Activated T-helper 17 cell treated with anti-CD3 and anti-CD28 coated beads, Interleukin-2, amount 50 U/mL, for 72 hours (primary cell): ENCODE results near the gene PPCS. TPM values are rescaled to one million over a fixed set of nuclear protein-coding genes. Genes with fewer than 3 reads are reported as not detected.

Experiments
- ATAC-seq: fragments of 150-1000 bp; cut with Tn5 transposase; replicated peaks from 2 replicates; pipeline ENCODE4 v1.10.0; 2021; ENCODE audit warnings: mild to moderate bottlenecking, moderate library complexity
- H3K27ac Mint-ChIP-seq: one replicate; pipeline ENCODE4 v1.8.0; 2022; ENCODE audit warnings: mixed read lengths
- H3K27me3 Mint-ChIP-seq: one replicate; pipeline ENCODE4 v1.8.0; 2022; ENCODE audit warnings: mixed read lengths
- H3K36me3 Mint-ChIP-seq: one replicate; pipeline ENCODE4 v1.8.0; 2022; ENCODE audit warnings: low read depth, mild to moderate bottlenecking, mixed read lengths
- H3K4me1 Mint-ChIP-seq: one replicate; pipeline ENCODE4 v1.8.0; 2022; ENCODE audit warnings: mixed read lengths
- H3K4me3 Mint-ChIP-seq: one replicate; pipeline ENCODE4 v1.8.0; 2022; ENCODE audit warnings: mild to moderate bottlenecking, mixed read lengths
- H3K9me3 Mint-ChIP-seq: one replicate; pipeline ENCODE4 v1.8.0; 2022; ENCODE audit warnings: mixed read lengths
- total RNA-seq, 2 donors: library from RNA; stranded (reverse); gene quantifications; one replicate each; pipeline ENCODE4 v1.2.3, GENCODE V29; 2022

PPCS gene
- 10 to 100 TPM; 34.9 to 40.9 TPM for total RNA-seq

DNA sequence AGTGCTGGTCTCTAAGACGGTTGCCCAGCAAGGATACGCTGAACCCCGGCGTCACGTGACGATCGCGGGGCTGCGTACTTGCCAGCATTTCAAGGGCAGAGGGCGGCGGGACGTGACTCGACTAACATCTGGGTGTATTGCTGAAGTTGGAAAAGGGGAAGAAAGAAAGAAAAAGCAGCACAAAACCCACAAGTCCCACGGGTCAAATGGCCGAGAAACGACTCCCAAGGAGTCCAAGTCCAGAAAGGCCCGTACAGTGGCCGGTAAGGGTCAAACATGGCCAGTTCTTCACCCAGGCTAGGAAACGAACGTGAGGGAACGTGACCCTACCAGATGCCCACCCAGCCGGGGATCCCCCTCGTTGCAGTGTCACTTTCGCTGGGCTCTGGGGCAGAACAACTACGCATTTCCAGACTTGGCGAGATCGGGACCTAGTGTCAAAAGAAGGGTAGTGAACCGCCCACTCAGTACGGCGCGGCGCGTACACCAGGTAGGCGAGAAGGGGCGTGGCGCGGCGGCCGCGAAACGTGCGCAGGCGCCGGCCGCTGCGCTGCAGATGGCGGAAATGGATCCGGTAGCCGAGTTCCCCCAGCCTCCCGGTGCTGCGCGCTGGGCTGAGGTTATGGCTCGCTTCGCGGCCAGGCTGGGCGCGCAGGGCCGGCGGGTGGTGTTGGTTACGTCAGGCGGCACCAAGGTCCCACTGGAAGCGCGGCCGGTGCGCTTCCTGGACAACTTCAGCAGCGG, at the start of gene PPCS, which contains the start of gene ZMYND12:
Gene PPCS, plus strand, starts transcription at position 534 of the 744 bp plus-strand sequence. Its CDS starts 23 bp downstream, at position 557.
Gene ZMYND12, minus strand, starts transcription at position 13 of the 744 bp plus-strand sequence. CDS start 25 bp downstream, outside the sequence.
- peaks cover 54% of the 10 kb centered on the region for H3K36me3 Mint-ChIP-seq
- H3K4me1 Mint-ChIP-seq: peaks cover 14% of the 10 kb centered on the region
- ATAC-seq: peak; percentile 91
- no peaks in the 10 kb centered on the region for H3K27me3 Mint-ChIP-seq
- H3K9me3 Mint-ChIP-seq: no peaks in the 10 kb centered on the region
- peak within 1 kb of the TSS; percentile 88 for H3K4me3 Mint-ChIP-seq
- H3K27ac Mint-ChIP-seq: peak within 1 kb of the TSS; percentile 95

DNA sequence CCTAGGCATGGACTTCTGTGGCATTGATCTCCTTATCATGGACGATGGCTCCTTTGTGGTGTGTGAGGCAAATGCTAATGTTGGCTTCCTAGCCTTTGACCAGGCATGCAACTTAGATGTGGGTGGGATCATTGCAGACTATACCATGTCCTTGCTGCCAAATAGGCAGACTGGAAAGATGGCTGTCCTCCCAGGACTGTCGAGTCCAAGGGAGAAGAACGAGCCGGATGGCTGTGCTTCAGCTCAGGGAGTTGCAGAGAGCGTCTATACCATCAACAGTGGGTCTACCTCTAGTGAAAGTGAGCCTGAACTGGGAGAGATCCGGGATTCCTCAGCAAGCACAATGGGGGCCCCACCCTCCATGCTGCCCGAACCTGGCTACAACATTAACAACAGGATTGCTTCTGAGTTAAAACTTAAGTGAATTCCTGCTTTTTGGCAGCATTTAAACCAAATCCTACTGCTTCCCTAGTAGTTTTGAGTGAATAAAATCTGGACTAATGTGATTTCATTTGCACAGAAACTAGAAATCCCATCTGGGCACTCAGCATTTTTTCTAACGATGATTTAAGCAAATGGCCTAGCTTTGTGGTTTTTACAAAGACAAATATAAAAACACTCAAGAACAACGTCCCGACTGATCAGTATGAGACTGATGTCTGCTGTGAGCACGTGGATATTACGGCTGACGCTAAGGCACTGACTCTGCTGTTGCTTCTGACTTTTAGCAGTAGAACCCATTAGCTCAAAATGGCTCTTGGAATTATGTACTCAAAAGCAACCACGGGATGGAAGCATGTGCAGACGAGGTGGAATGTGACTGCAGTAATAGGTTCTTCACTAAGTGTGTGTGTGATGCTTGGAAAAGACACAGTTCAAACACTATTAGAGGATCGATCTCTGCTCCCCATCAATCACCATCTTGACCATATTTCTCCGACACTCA, 41.5 kb upstream of the PPCS start:
- no peaks in the 10 kb centered on the region for H3K9me3 Mint-ChIP-seq
- H3K27ac Mint-ChIP-seq: no peak overlapping the region
- no peak for ATAC-seq
- peaks cover 16% of the 10 kb centered on the region for H3K36me3 Mint-ChIP-seq
- H3K4me3 Mint-ChIP-seq: no peak overlapping the region
- H3K4me1 Mint-ChIP-seq: peaks cover 4% of the 10 kb centered on the region
- peaks cover 14% of the 10 kb centered on the region for H3K27me3 Mint-ChIP-seq

DNA sequence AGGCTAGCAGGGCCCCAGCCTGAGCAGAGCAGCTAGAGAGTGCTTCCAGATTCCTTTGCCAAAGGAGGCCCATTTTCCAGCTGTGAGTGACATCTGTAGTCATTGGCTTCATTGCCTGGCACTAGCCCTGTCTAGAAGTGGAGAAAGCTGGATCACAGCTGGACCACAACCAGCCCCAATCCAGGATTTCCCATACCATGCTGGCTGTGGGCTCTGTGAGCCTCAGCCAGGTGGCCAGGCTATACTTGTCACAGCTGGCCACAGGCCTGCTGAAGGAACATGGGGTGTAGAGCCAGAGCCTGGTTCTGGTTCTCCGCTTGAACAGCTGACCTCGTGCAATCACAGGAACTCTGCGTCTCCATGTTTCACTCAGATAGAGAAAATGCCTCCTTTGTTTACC, 39.2 kb upstream of the PPCS start:
- Mint-ChIP-seq H3K9me3 (no peaks in the 10 kb centered on the region), H3K4me1 (no peaks in the 10 kb centered on the region), H3K27ac (no peak overlapping the region), H3K4me3 (no peak overlapping the region), H3K27me3 (peaks cover 18% of the 10 kb centered on the region), H3K36me3 (peaks cover 6% of the 10 kb centered on the region)
- ATAC-seq: no peak

DNA sequence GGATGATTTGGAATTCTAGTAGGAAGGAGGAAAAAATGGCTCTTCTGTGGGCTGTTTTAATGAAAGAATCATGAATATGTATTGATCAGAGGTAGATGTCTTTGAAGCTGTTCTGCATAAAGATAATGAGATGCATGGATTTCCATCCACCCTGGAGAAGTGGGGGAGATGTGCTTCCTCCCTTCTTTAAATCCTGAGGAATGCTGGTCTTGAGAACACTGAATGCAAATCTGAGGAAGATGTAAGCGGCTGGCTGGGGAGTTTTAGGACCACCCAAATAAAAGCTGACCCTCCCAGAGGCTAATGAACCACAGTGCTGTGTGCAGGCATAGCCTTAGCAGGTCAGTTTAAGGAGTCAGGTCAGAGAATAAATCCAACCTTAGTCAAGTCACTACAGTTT, 37.8 kb upstream of the PPCS start:
- Mint-ChIP-seq H3K4me1 (no peaks in the 10 kb centered on the region), H3K9me3 (no peaks in the 10 kb centered on the region), H3K36me3 (peaks cover 6% of the 10 kb centered on the region), H3K27ac (no peak overlapping the region), H3K4me3 (no peak overlapping the region), H3K27me3 (peaks cover 16% of the 10 kb centered on the region)
- no peak for ATAC-seq

DNA sequence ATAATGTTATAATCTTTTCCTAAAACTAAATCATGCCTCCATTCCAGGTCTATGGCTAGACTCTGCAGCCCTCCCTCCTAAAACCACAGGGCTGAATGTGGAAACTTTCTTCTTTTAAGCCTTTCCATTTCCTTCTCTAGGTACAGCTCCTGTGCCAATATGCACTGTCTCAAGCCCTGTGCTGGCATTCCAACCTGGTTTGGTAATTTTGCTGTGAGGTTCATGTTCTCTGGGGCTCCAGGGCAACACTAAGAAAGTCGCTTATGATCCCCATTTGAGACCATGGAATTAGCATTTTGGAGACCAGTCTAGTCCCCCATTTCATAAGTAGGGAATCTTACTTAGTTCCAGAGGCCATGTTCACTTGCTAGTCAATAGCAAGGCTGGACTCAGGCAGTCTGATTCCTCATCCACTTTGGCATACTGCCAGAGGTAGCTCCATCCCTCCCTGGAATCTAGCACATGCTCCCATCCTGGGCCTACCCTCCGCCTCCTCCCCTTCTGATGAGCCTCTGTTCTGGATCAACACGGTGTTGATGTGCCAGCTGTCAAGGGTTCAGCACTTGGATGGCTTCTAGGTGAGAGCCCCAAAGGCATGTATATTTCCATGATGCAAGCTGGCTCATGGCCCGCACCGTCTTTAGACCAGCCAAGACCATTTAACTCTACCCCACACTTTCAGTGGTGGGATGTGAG, 37.1 kb upstream of the PPCS start:
- ATAC-seq: no peak
- H3K27ac Mint-ChIP-seq: no peak overlapping the region

DNA sequence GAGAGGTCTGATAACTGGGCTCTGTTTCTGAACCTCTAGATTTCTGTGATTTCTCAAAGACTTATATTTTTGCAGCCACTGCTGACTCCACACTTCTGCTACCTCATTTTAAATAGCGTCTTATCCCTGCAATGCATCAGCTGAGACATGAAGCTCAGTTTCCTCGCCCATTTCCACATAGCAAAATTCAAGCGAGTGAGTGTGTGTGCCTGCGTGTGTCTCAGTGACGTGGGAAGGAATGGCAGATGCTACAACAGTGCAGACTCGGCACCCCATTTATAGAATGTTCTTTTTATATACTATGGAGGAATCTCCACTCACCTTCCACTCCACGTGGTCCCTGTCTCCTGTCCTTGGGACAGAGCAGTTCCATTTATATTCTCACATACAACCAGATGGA, 36.2 kb upstream of the PPCS start:
- H3K9me3 Mint-ChIP-seq: no peaks in the 10 kb centered on the region

More for the DNA sequence above, 37.1 kb upstream of the PPCS start:
- H3K27me3 Mint-ChIP-seq: peaks cover 13% of the 10 kb centered on the region
- no peaks in the 10 kb centered on the region for H3K9me3 Mint-ChIP-seq
- peaks cover 4% of the 10 kb centered on the region for H3K36me3 Mint-ChIP-seq
- H3K4me3 Mint-ChIP-seq: no peak overlapping the region
- no peaks in the 10 kb centered on the region for H3K4me1 Mint-ChIP-seq

DNA sequence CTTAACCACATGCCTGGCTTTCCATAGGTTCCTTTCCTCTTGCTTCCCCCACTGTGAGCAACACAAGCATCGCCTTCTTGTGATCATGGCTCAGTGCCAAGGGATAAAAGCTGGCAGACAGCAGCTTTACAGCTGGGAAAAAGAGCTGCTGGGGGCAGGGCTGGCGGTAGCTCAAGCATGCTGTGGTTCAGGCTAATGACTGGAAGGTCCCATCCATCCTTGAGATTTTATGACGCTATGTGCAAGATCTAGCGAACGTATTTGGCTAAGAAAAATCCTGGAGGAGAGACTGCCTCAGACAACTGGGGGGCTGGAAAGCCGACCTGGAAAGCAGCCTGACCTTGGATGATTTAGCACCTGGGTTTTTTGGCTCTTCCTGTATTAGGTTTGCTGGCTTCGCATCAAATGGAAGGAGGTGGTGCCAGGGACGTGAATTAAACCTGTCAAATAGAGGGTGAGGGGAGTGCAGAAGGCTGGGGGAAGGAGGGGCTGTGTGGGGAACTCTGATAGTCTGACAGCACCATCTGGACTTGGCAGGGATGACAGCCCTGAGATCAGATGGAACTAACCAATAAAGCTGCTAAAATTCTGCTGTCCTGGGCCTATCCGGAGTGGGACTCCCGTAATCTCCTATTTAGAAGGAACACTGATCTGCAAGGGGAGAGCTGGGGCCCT, 35.3 kb upstream of the PPCS start:
- H3K4me3 Mint-ChIP-seq: no peak overlapping the region
- H3K36me3 Mint-ChIP-seq: no peaks in the 10 kb centered on the region
- no peak for ATAC-seq
- H3K27ac Mint-ChIP-seq: no peak overlapping the region
- H3K9me3 Mint-ChIP-seq: no peaks in the 10 kb centered on the region
- H3K27me3 Mint-ChIP-seq: peaks cover 10% of the 10 kb centered on the region
- no peaks in the 10 kb centered on the region for H3K4me1 Mint-ChIP-seq

More for the DNA sequence above, 36.2 kb upstream of the PPCS start:
- Mint-ChIP-seq H3K4me3 (no peak overlapping the region), H3K4me1 (no peaks in the 10 kb centered on the region), H3K27me3 (peaks cover 13% of the 10 kb centered on the region), H3K27ac (no peak overlapping the region), H3K36me3 (no peaks in the 10 kb centered on the region)
- no peak for ATAC-seq

DNA sequence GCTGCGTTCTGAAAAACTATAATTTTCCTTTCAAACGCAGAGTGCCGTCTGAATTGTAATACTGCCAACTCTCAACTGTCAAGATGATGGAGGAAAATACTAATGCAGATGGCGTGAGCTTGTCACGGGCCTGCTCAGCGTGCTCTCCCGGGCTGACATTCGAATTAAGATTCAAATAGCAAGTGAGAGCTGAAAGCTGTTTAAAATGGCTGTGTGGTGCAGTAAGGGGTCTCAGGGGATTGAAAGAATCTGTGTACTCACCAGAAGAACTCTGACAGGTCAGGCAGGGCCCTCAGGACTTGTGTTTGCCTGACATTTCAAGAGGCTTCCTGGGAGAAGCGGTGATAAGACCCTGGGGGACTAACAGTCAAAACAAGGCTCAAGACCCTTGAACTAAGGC, 33.6 kb upstream of the PPCS start:
- no peak for ATAC-seq
- Mint-ChIP-seq H3K4me3 (no peak overlapping the region), H3K27me3 (peaks cover 10% of the 10 kb centered on the region), H3K9me3 (no peaks in the 10 kb centered on the region), H3K36me3 (no peaks in the 10 kb centered on the region), H3K4me1 (no peaks in the 10 kb centered on the region), H3K27ac (no peak overlapping the region)

DNA sequence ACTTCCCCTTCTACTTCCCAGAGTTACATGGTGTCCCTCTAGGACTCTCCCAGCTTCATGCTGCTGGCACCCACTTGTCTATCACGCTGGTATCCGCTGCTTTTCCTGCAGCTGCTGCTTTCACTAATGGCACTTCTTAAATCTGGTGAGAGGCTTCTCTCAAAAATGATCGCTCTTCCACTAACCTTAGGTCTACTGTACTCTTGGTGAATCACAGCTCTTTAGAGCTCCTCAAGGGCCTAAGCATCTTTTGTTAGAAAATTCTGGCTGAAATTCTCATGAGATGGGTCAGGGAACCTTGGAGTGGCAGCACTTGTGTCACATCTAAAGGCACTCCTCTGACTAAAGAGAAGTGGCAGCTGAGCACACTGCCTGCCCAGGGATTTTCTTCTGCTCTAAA, 32.7 kb upstream of the PPCS start:
- no peak overlapping the region for H3K4me3 Mint-ChIP-seq
- ATAC-seq: no peak
- peaks cover 10% of the 10 kb centered on the region for H3K27me3 Mint-ChIP-seq

DNA sequence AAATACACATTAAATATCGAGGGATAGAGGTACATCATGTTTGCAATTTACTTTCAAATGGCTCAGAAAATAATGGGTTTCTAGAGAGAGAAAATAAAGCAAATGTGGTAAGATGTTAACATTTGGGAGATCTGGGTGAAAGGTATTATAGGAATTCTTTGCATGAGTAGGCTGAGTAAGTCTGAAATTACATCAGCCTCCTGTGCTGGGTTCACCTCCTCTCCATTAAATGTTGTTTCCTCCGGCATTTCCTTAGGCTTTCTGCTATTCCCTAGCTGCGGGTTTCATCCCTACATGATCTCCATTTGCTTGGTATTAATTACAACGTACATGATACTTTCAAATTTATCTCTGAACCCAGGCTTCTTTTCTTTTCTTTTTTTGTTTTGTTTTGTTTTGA, 32.1 kb upstream of the PPCS start:
- no peak overlapping the region for H3K27ac Mint-ChIP-seq
- no peaks in the 10 kb centered on the region for H3K4me1 Mint-ChIP-seq
- no peaks in the 10 kb centered on the region for H3K36me3 Mint-ChIP-seq
- no peak overlapping the region for H3K4me3 Mint-ChIP-seq
- H3K9me3 Mint-ChIP-seq: no peaks in the 10 kb centered on the region
- ATAC-seq: no peak
- H3K27me3 Mint-ChIP-seq: peaks cover 10% of the 10 kb centered on the region

More for the DNA sequence above, 32.7 kb upstream of the PPCS start:
- Mint-ChIP-seq H3K9me3 (no peaks in the 10 kb centered on the region), H3K27ac (no peak overlapping the region), H3K4me1 (no peaks in the 10 kb centered on the region), H3K36me3 (no peaks in the 10 kb centered on the region)

DNA sequence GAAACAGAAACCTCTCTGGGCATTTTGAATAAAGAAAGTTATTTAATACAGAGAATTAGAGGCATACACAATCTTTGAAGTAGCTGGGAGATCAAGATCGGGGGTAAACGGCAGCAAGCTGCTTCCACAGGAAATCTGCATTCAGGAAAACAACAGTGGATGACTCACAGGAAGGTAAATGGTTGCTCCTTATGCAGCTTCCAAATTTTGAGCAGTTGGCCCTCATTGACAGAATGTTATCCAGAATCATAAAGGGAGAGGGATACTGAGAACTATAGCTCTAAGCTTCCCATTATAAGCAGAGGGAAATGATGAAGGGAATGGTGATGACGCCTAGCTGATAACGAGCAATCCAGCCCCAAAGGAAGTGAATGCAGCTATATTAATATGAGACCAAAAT, 29.1 kb upstream of the PPCS start:
- ATAC-seq: no peak
- peak overlapping the region; percentile 28 for H3K27ac Mint-ChIP-seq
- no peaks in the 10 kb centered on the region for H3K9me3 Mint-ChIP-seq
- H3K4me1 Mint-ChIP-seq: no peaks in the 10 kb centered on the region
- no peak overlapping the region for H3K4me3 Mint-ChIP-seq
- H3K36me3 Mint-ChIP-seq: no peaks in the 10 kb centered on the region
- H3K27me3 Mint-ChIP-seq: peaks cover 3% of the 10 kb centered on the region

DNA sequence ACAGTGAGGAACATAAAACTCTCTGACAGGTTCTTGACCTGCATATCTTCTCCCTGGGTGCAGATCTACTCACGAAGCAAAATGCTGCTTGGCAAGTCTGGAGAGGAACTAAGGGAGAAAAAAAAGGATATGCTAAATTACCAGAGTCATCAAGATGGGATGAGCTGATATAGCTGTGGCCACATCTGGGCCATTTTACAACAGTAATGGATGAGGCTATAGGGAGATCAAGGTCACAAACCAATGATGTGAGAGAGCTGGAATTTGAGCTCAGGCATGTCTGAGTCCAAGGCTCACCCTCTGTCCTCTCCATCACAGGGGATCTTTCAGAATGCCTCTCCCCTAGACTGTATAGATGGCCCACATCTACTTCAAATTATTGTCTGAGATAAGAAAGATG, 26.7 kb upstream of the PPCS start:
- H3K4me3 Mint-ChIP-seq: no peak overlapping the region
- H3K9me3 Mint-ChIP-seq: no peaks in the 10 kb centered on the region
- no peak overlapping the region for H3K27ac Mint-ChIP-seq

DNA sequence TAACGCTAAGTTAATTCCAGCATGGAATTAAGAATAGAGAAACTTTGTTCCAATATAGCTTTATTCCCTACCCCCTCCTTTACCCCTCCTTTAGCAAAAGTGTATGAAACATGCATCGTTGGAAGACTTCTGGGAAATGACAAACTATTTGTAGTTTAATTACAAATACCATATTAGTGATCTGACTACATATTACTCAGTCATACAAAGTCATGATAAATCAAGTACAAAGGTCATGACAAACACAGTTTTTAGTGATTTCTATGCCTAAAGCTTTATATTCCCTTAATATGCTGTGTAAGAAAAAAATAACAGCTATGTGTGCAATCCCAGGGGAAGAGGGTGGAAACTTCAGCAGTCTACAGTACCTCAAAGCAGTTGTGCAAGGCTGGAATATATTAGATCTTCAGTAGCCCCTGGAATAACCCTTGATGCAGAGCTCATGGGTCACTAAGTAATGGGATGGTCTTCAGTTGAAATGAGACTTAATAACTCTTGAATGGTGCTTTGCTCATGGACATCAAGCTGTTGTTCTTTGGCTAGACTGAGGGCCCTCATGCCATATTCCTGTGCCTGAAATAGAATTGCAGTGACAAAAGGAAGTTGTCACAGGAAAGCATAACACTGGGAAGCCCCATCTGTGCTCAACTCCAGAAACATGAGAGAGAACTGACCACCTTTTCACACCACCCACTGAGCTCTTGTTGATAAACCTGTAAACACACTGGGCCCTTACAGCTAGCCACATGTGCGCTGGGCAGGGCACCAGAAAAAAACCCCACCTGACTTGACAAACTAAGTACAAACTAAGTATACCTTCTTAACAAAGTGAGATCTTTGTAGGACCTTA, 25.8 kb upstream of the PPCS start:
- no peaks in the 10 kb centered on the region for H3K27me3 Mint-ChIP-seq
- H3K4me3 Mint-ChIP-seq: no peak overlapping the region
- H3K4me1 Mint-ChIP-seq: no peaks in the 10 kb centered on the region
- H3K36me3 Mint-ChIP-seq: no peaks in the 10 kb centered on the region
- ATAC-seq: no peak
- no peak overlapping the region for H3K27ac Mint-ChIP-seq
- no peaks in the 10 kb centered on the region for H3K9me3 Mint-ChIP-seq

More for the DNA sequence above, 26.7 kb upstream of the PPCS start:
- H3K27me3 Mint-ChIP-seq: peaks cover 3% of the 10 kb centered on the region
- no peaks in the 10 kb centered on the region for H3K36me3 Mint-ChIP-seq
- no peak for ATAC-seq
- no peaks in the 10 kb centered on the region for H3K4me1 Mint-ChIP-seq
